ENCODE data around the gene MAPK8IP2.

DNA sequence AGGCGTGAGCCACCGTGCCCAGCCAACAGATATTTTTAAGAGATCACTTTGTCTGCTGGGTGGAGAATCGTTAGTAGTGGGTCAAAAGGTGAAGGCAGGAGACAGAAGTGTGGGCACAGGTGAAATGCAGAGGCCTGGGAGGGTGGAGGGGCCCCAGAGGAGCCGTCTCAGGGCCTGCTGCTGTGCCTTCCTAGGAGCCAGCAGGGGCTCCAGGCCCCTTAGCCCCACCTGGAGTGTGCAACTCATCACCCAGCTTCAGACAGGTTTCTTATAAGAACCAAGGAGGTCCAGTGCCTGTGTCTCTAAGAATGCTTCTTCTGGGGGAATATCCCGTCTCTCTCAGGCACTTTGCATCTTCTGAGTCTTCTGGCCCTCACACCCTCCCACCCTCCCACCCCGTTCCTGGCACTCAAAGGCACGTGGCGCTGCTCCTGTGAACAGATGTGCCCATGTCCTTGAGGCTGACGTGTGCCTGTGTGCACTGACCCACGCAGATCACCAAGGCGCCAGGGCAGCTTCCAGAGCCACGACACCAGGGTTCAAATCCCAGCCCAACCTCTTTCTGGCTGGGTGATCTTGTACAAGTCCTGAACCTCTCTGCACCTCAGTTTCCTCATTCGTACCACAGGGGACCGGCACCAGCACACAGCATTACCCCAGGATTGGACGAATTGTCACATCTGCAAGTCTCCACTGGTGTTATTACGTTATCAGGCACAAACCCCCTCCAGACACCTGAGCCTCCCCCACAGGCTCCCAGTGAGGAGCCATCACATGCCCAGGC is 23.9 kb downstream of the MAPK8IP2 start:
- TF ChIP-seq POLR2AphosphoS5 (IDR thresholded peaks at IDR 0.05; ENCODE audit: low read depth, low read length) (no peak), TAF1 (IDR thresholded peaks at IDR 0.05; ENCODE audit: borderline replicate concordance, insufficient read depth, low read length) (no peak), REST (IDR thresholded peaks at IDR 0.05; ENCODE audit: insufficient read depth in 1 of 2, low read depth in 2 of 2, low read length in 2 of 2) (no peak)
